Thoracic aorta (tissue), 2 donors: ENCODE measurements around the gene GRIK4. TPM values are rescaled to one million over a fixed set of nuclear protein-coding genes. Genes with fewer than 3 reads are reported as not detected.

ENCODE experiments used
- ATAC-seq: fragments of 150-250 bp; one replicate; pipeline ENCODE4 v1.8.0; 2017; ENCODE audit warnings: low read depth; ENCODE audit not compliant: insufficient number of reproducible peaks, low FRiP score
- DNase-seq: peaks from one replicate; pipeline ENCODE4 v3.0.0-alpha.2; 2020; ENCODE audit warnings: low spot score
- H3K27ac ChIP-seq, 2 donors: fragments of 200-600 bp; sonication (generic); 1 replicate in 1 of 2; 2 replicates in 1 of 2; pipeline ENCODE4 v1.5.1; 2016; ENCODE audit warnings: mild to moderate bottlenecking in 2 of 2, moderate library complexity in 2 of 2
- H3K27me3 ChIP-seq: fragments of 200-600 bp; sonication (generic); replicated peaks from 2 replicates; pipeline ENCODE4 v1.6.0; 2016; ENCODE audit warnings: mild to moderate bottlenecking; ENCODE audit not compliant: insufficient read depth
- H3K36me3 ChIP-seq: fragments of 200-600 bp; sonication (generic); one replicate; pipeline ENCODE4 v1.5.1; 2016
- H3K4me1 ChIP-seq, 2 donors: fragments of 200-600 bp; sonication (generic); 1 replicate in 1 of 2; 2 replicates in 1 of 2; pipeline versions ENCODE4 v1.5.1 to v1.6.0; 2016; ENCODE audit warnings: low read depth in 2 of 2, mild to moderate bottlenecking in 1 of 2; ENCODE audit not compliant: control insufficient read depth in 1 of 2
- H3K4me3 ChIP-seq: fragments of 200-600 bp; sonication (generic); 2 replicates; pipeline ENCODE4 v1.5.1; 2016; ENCODE audit warnings: mild to moderate bottlenecking
- H3K9me3 ChIP-seq: fragments of 200-600 bp; sonication (generic); 2 replicates; pipeline ENCODE4 v1.5.1; 2016
- CTCF ChIP-seq: fragments of 200-600 bp; sonication (generic); IDR thresholded peaks from one replicate; pipeline ENCODE4 v1.5.1; 2019; ENCODE audit warnings: antibody characterized with exemption
- total RNA-seq, 2 donors: library from RNA; depleted of rRNA; stranded (reverse); fragments of >200 nt; gene quantifications; one replicate each; pipeline versions ENCODE4 v1.1.0 to v1.2.3, GENCODE V29; 2016

GRIK4 gene
- total RNA-seq, 2 donors from 2014 or later = not detected

- Histone ChIP-seq H3K27me3 (no peaks in the 10 kb centered on the region), H3K4me1 (no peaks in the 10 kb centered on the region), H3K36me3 (no peaks in the 10 kb centered on the region), H3K27ac (no peak overlapping the region), H3K9me3 (no peaks in the 10 kb centered on the region), H3K4me3 (no peak overlapping the region)
- TF ChIP-seq CTCF = no peak
- ATAC-seq (no peak), DNase-seq (no peak)
Measured at GRCh38 chr11:120595557-120595956, 84.0 kb downstream of the GRIK4 start.

GRCh38 chr11:120597250-120598215, 86.0 kb downstream of the GRIK4 start:
- H3K27ac ChIP-seq = no peak overlapping the region
- TF ChIP-seq CTCF = no peak
- ATAC-seq = no peak
- no peaks in the 10 kb centered on the region for H3K9me3 ChIP-seq
- H3K4me1 ChIP-seq = no peaks in the 10 kb centered on the region
- DNase-seq = no peak
- H3K27me3 ChIP-seq = no peaks in the 10 kb centered on the region
- no peaks in the 10 kb centered on the region for H3K36me3 ChIP-seq
- no peak overlapping the region for H3K4me3 ChIP-seq

GRCh38 chr11:120598517-120599257, 87.1 kb downstream of the GRIK4 start:
- H3K27ac ChIP-seq = no peak overlapping the region
- DNase-seq (no peak), ATAC-seq (no peak)
- no peaks in the 10 kb centered on the region for H3K27me3 ChIP-seq
- H3K9me3 ChIP-seq = no peaks in the 10 kb centered on the region
- no peak for TF ChIP-seq CTCF
- H3K36me3 ChIP-seq = no peaks in the 10 kb centered on the region
- H3K4me1 ChIP-seq = no peaks in the 10 kb centered on the region
- H3K4me3 ChIP-seq = no peak overlapping the region

GRCh38 chr11:120599816-120600420, 88.4 kb downstream of the GRIK4 start:
- Histone ChIP-seq H3K9me3 (no peaks in the 10 kb centered on the region), H3K4me3 (no peak overlapping the region), H3K27ac (no peak overlapping the region), H3K27me3 (no peaks in the 10 kb centered on the region), H3K36me3 (no peaks in the 10 kb centered on the region), H3K4me1 (no peaks in the 10 kb centered on the region)
- ATAC-seq (no peak), DNase-seq (no peak)
- no peak for TF ChIP-seq CTCF

GRCh38 chr11:120601536-120601935, 90.0 kb downstream of the GRIK4 start:
- no peak for TF ChIP-seq CTCF

More at GRCh38 chr11:120601536-120601935, 90.0 kb downstream of the GRIK4 start:
- Histone ChIP-seq H3K9me3 (no peaks in the 10 kb centered on the region), H3K27me3 (no peaks in the 10 kb centered on the region), H3K27ac (no peak overlapping the region), H3K4me3 (no peak overlapping the region), H3K36me3 (no peaks in the 10 kb centered on the region), H3K4me1 (no peaks in the 10 kb centered on the region)
- ATAC-seq (no peak), DNase-seq (no peak)
